ENCODE measurements around the gene CDK13.

The CDK13 gene

DNA sequence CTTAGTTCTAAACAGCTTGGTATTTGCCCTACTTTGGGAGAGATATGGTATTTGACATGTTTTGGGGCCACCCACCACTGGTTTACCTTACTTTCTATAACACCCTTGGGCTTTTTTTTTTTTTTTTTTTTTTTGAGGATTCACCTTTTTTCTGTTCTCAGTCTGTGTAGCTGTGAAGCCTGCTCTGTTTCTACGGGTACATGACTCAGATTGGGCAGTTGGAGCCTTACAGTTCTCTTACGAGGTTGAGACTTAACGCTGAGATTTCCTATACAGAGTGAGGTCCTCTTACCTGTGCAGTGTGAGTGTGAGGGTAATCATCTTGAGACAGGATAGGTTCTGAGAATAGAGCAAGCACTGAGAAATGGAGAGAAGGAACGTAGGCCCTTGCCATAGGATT, 77.5 kb downstream of the CDK13 start:
- Histone ChIP-seq H3K4me3 (ENCODE audit: low read depth, low read length) (no peak overlapping the region), H3K9ac (ENCODE audit: low read depth, low read length) (no peak overlapping the region), H3K27me3 (ENCODE audit: control insufficient read depth, insufficient read depth, low read length) (no peaks in the 10 kb centered on the region), H3K9me3 (ENCODE audit: control insufficient read depth, insufficient read depth, low read length) (no peaks in the 10 kb centered on the region), H3K36me3 (ENCODE audit: control insufficient read depth, insufficient read depth, low read length) (no peaks in the 10 kb centered on the region), H3K4me1 (ENCODE audit: control insufficient read depth, insufficient read depth, low read length) (no peaks in the 10 kb centered on the region)

DNA sequence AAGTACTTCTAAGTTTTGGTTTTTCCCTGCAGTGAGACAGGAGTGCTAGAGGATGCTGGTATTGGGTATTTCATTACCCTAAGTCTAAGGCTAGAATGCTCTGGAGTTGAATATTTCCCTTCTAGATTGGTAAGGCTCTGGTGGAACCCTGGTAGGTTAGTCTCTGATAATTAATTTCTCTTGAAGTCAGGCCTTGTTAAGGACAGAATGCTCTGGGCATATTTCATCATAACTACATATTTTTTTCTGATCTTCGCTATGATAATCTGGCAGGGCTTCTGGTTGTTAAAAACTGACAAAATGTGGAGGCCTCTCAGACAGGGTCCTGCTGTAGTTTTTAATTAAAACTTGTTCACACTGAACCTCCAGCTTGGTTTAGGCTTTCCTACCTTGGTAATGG, 83.8 kb downstream of the CDK13 start:
- Histone ChIP-seq H3K36me3 (ENCODE audit: control insufficient read depth, insufficient read depth, low read length) (no peaks in the 10 kb centered on the region), H3K9ac (ENCODE audit: low read depth, low read length) (no peak overlapping the region), H3K4me3 (ENCODE audit: low read depth, low read length) (no peak overlapping the region), H3K27me3 (ENCODE audit: control insufficient read depth, insufficient read depth, low read length) (no peaks in the 10 kb centered on the region), H3K9me3 (ENCODE audit: control insufficient read depth, insufficient read depth, low read length) (no peaks in the 10 kb centered on the region), H3K4me1 (ENCODE audit: control insufficient read depth, insufficient read depth, low read length) (no peaks in the 10 kb centered on the region)

DNA sequence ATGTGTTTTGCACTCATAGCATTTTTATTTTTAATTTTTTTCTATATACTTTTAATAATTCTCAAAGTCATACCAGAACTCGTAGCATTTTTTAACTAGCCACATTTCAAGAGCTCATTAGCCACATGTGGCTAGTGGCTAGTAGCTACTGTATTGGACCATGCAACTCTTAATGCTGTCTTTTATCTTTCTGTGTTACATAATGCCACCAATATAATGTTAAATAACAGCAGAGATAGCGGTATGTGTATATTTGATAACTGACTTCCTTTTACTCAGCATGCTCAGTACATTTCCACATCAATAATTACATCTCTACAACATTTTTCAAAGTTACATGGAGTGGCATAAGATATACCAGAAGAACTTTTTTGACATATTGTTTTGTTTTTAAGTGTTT, 91.4 kb downstream of the CDK13 start:
- Histone ChIP-seq H3K4me3 (ENCODE audit: low read depth, low read length) (no peak overlapping the region), H3K36me3 (ENCODE audit: control insufficient read depth, insufficient read depth, low read length) (no peaks in the 10 kb centered on the region), H3K4me1 (ENCODE audit: control insufficient read depth, insufficient read depth, low read length) (no peaks in the 10 kb centered on the region), H3K9me3 (ENCODE audit: control insufficient read depth, insufficient read depth, low read length) (no peaks in the 10 kb centered on the region), H3K9ac (ENCODE audit: low read depth, low read length) (no peak overlapping the region), H3K27me3 (ENCODE audit: control insufficient read depth, insufficient read depth, low read length) (no peaks in the 10 kb centered on the region)

DNA sequence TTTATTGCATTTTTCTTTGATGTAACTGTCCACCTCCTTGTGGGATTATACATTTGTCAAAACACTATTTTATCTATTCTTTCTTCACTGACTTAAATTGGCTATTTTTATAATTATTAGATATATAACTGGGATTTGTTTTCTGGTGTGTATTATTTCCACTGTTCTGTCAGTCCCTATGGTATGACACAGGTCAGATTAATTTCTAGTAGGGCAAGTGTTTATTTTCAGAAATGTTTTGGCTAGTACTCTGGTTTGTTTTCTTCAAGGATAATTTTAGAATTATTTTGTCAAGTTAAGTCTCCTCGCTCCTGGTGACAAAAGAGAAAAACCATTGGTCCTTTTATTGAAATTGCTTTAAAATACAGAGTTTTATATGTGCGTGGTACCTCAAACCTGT, 93.1 kb downstream of the CDK13 start:
- Histone ChIP-seq H3K36me3 (ENCODE audit: control insufficient read depth, insufficient read depth, low read length) (no peaks in the 10 kb centered on the region), H3K4me1 (ENCODE audit: control insufficient read depth, insufficient read depth, low read length) (no peaks in the 10 kb centered on the region), H3K9ac (ENCODE audit: low read depth, low read length) (no peak overlapping the region), H3K9me3 (ENCODE audit: control insufficient read depth, insufficient read depth, low read length) (no peaks in the 10 kb centered on the region), H3K4me3 (ENCODE audit: low read depth, low read length) (no peak overlapping the region), H3K27me3 (ENCODE audit: control insufficient read depth, insufficient read depth, low read length) (no peaks in the 10 kb centered on the region)

DNA sequence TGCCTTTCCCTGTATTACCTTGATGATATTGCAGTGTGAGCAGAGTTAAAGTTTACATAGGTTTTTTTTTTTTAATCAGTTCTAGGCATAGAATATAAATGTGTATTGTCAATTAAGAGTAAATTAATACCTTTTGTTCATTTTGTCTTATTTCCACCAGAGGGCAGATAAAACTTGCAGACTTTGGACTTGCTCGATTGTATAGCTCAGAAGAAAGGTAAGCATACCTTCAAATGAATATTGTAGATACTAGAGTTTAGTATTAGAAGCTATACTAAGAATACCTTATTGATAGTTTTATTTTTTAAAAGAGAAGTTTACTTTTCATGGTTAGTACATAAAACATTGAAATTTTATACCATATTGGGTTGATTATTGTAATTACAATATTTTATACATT, 97.6 kb downstream of the CDK13 start:
- Histone ChIP-seq H3K27me3 (ENCODE audit: control insufficient read depth, insufficient read depth, low read length) (no peaks in the 10 kb centered on the region), H3K9ac (ENCODE audit: low read depth, low read length) (no peak overlapping the region), H3K4me1 (ENCODE audit: control insufficient read depth, insufficient read depth, low read length) (no peaks in the 10 kb centered on the region), H3K4me3 (ENCODE audit: low read depth, low read length) (no peak overlapping the region), H3K36me3 (ENCODE audit: control insufficient read depth, insufficient read depth, low read length) (no peaks in the 10 kb centered on the region), H3K9me3 (ENCODE audit: control insufficient read depth, insufficient read depth, low read length) (no peaks in the 10 kb centered on the region)

DNA sequence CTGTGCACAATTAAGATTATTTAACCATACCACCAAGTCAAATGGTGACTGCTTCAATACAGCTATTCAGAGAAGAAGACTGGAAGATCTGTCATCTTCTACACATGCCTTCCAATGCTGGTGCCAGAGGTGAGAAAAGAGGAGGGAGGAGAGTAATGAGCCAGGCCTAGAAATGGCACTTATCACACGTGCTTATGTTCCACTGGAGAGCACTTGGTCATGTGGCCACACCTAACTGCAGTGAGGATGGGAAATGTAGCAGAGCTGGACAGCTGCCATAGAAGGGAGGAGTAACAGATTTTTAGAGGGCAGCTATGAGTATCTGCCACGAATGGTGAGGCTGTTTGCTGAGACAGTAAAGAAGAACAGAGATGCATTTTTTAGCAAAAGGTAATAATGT, 107.2 kb downstream of the CDK13 start:
- H3K27me3 ChIP-seq (ENCODE audit: control insufficient read depth, insufficient read depth, low read length) = no peaks in the 10 kb centered on the region
- no peaks in the 10 kb centered on the region for H3K36me3 ChIP-seq (ENCODE audit: control insufficient read depth, insufficient read depth, low read length)
- no peak overlapping the region for H3K4me3 ChIP-seq (ENCODE audit: low read depth, low read length)
- no peaks in the 10 kb centered on the region for H3K9me3 ChIP-seq (ENCODE audit: control insufficient read depth, insufficient read depth, low read length)
- no peaks in the 10 kb centered on the region for H3K4me1 ChIP-seq (ENCODE audit: control insufficient read depth, insufficient read depth, low read length)
- H3K9ac ChIP-seq (ENCODE audit: low read depth, low read length) = no peak overlapping the region

DNA sequence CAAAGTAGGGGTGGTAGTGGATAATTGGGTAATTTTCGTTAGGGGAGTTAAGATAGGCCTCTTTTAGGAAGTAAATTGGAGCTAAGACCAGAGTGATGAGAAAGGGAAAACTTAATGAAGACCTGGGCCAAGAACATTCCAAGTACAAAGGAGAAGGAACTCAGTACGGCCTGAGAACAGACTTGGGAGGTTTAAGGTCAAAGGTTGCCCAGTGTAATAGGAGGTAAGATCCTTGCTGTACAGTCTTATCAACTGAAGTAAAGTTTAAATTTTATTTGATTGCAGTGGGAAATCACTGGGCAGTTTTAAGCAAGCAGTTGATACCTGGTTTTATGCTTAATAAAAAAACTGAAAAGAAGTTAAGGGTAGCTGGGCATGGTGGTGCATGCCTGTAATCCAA, 108.0 kb downstream of the CDK13 start:
- no peaks in the 10 kb centered on the region for H3K9me3 ChIP-seq (ENCODE audit: control insufficient read depth, insufficient read depth, low read length)
- H3K27me3 ChIP-seq (ENCODE audit: control insufficient read depth, insufficient read depth, low read length) = no peaks in the 10 kb centered on the region
- peaks cover 3% of the 10 kb centered on the region for H3K36me3 ChIP-seq (ENCODE audit: control insufficient read depth, insufficient read depth, low read length)
- no peak overlapping the region for H3K4me3 ChIP-seq (ENCODE audit: low read depth, low read length)
- no peaks in the 10 kb centered on the region for H3K4me1 ChIP-seq (ENCODE audit: control insufficient read depth, insufficient read depth, low read length)
- no peak overlapping the region for H3K9ac ChIP-seq (ENCODE audit: low read depth, low read length)

DNA sequence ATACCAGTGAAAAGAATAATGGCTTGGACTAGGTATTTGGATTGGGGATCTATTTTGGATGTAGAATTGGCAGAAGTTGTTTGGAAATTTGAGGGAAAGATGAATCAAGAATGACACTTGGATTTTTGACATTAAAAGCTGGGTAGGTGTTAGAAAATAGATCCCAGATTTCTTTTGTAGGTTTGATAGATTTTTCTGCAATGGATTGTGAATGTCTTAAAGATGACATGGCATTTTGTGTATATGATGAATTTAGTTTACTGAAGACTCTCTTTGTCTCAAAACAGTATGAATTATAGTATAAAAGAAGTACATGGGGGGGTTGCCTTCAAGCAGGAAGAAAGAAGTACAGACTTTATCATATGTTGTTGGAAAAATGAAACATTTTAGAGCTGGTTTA, 108.6 kb downstream of the CDK13 start:
- Histone ChIP-seq H3K4me3 (ENCODE audit: low read depth, low read length) (no peak overlapping the region), H3K9ac (ENCODE audit: low read depth, low read length) (no peak overlapping the region), H3K36me3 (ENCODE audit: control insufficient read depth, insufficient read depth, low read length) (peaks cover 4% of the 10 kb centered on the region), H3K9me3 (ENCODE audit: control insufficient read depth, insufficient read depth, low read length) (no peaks in the 10 kb centered on the region), H3K27me3 (ENCODE audit: control insufficient read depth, insufficient read depth, low read length) (no peaks in the 10 kb centered on the region), H3K4me1 (ENCODE audit: control insufficient read depth, insufficient read depth, low read length) (no peaks in the 10 kb centered on the region)

DNA sequence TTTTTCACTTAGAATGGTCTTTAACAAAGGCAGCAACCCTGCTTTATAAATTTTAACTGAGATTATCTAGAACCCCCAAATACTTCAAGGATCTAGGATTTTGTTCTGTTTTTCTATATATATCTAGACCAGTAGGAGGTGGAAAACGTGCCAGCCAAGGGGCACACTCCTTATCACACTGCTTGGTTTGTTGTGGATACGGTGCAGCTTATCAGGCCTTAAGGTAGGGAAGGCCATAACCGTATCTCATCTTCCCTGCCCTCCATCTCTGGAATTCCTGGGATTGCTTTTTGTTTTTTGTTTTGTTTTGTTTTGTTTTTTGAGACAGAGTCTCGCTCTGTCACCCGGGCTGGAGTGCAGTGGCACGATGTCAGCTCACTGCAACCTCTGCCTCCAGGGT, 109.0 kb downstream of the CDK13 start:
- H3K4me1 ChIP-seq (ENCODE audit: control insufficient read depth, insufficient read depth, low read length) = no peaks in the 10 kb centered on the region
- H3K9me3 ChIP-seq (ENCODE audit: control insufficient read depth, insufficient read depth, low read length) = no peaks in the 10 kb centered on the region
- H3K36me3 ChIP-seq (ENCODE audit: control insufficient read depth, insufficient read depth, low read length) = peaks cover 4% of the 10 kb centered on the region

DNA sequence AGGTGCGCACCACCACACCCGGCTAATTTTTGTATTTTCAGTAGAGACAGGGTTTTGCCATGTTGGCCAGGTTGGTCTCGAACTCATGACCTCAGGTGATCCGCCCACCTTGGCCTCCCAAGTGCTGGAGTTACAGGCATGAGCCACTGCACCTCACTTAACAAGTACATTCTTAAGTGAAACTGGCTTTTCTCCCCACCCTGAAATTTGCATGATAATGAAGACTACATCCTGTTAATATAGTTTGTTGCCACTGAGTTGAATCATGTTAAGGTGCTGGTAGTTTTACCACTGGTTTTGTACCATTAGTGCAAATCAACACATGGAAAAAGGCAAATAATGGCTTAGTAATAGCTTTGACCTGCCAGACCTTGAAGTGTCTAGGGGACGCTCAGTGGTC, 122.2 kb downstream of the CDK13 start:
- Histone ChIP-seq H3K9ac (ENCODE audit: low read depth, low read length) (no peak overlapping the region), H3K4me1 (ENCODE audit: control insufficient read depth, insufficient read depth, low read length) (no peaks in the 10 kb centered on the region), H3K4me3 (ENCODE audit: low read depth, low read length) (no peak overlapping the region), H3K9me3 (ENCODE audit: control insufficient read depth, insufficient read depth, low read length) (no peaks in the 10 kb centered on the region), H3K27me3 (ENCODE audit: control insufficient read depth, insufficient read depth, low read length) (no peaks in the 10 kb centered on the region), H3K36me3 (ENCODE audit: control insufficient read depth, insufficient read depth, low read length) (no peaks in the 10 kb centered on the region)

More for the DNA sequence above, 109.0 kb downstream of the CDK13 start:
- Histone ChIP-seq H3K4me3 (ENCODE audit: low read depth, low read length) (no peak overlapping the region), H3K27me3 (ENCODE audit: control insufficient read depth, insufficient read depth, low read length) (no peaks in the 10 kb centered on the region), H3K9ac (ENCODE audit: low read depth, low read length) (no peak overlapping the region)

DNA sequence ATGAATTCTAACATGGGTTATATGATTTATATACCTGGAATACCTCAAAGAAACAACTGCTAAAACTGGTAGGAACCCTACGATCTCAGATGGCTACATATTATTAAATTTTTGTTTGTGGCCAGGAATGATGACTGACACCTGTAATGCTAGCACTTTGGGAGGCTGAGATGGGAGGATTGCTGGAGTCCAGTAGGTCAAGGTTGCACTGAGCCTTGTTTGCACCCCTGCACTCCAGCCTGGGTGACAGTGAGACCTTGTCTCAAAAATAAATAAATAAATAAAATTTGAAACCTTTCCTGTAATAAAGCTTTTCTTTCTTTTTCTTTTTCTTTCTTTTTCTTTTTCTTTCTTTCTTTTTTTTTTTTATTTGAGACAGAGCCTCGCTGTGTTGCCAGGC, 123.2 kb downstream of the CDK13 start:
- H3K27me3 ChIP-seq (ENCODE audit: control insufficient read depth, insufficient read depth, low read length) = no peaks in the 10 kb centered on the region
- H3K9ac ChIP-seq (ENCODE audit: low read depth, low read length) = no peak overlapping the region
- H3K9me3 ChIP-seq (ENCODE audit: control insufficient read depth, insufficient read depth, low read length) = no peaks in the 10 kb centered on the region
- no peak overlapping the region for H3K4me3 ChIP-seq (ENCODE audit: low read depth, low read length)
- no peaks in the 10 kb centered on the region for H3K36me3 ChIP-seq (ENCODE audit: control insufficient read depth, insufficient read depth, low read length)
- H3K4me1 ChIP-seq (ENCODE audit: control insufficient read depth, insufficient read depth, low read length) = no peaks in the 10 kb centered on the region

DNA sequence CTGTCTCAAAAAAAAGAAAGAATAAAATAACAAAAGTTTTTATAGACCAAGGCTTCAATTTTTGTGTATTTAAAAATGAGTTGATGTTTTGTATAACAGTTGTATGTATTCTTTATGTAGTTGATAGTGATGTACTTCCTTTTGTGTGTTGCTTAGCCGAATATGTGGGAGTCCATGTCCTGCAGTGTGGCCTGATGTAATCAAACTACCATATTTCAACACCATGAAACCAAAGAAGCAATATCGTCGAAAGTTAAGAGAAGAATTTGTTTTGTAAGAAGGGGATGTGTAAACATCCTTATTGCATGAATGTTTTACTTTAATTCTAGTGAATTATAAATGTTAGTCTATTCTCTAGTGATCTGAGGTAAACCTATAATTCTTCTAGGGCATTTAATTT, 127.8 kb downstream of the CDK13 start:
- no peaks in the 10 kb centered on the region for H3K27me3 ChIP-seq (ENCODE audit: control insufficient read depth, insufficient read depth, low read length)
- H3K4me3 ChIP-seq (ENCODE audit: low read depth, low read length) = no peak overlapping the region
- no peak overlapping the region for H3K9ac ChIP-seq (ENCODE audit: low read depth, low read length)
- H3K36me3 ChIP-seq (ENCODE audit: control insufficient read depth, insufficient read depth, low read length) = no peaks in the 10 kb centered on the region
- no peaks in the 10 kb centered on the region for H3K4me1 ChIP-seq (ENCODE audit: control insufficient read depth, insufficient read depth, low read length)
- H3K9me3 ChIP-seq (ENCODE audit: control insufficient read depth, insufficient read depth, low read length) = no peaks in the 10 kb centered on the region

DNA sequence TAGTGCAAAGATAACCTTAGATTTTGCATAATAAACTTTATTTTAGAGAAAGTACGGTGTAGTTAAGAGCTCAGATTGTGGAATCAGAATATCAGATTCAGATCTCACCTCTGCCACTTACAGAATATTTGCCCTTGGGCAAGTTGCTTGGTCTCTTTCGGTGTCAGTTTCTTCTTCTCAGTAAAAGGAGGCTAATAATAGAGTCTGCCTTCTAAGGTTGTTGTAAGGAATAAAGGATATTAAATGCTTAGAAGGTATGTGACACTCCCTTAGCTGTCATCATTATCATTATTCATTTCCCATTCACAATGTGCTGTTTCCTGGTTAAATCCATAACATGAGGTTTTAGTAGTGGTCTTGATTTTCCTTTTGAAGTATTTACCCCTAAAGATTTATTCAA, 142.1 kb downstream of the CDK13 start:
- Histone ChIP-seq H3K4me1 (ENCODE audit: control insufficient read depth, insufficient read depth, low read length) (peaks cover 14% of the 10 kb centered on the region), H3K27me3 (ENCODE audit: control insufficient read depth, insufficient read depth, low read length) (no peaks in the 10 kb centered on the region), H3K36me3 (ENCODE audit: control insufficient read depth, insufficient read depth, low read length) (peaks cover 17% of the 10 kb centered on the region), H3K4me3 (ENCODE audit: low read depth, low read length) (no peak overlapping the region), H3K9ac (ENCODE audit: low read depth, low read length) (no peak overlapping the region), H3K9me3 (ENCODE audit: control insufficient read depth, insufficient read depth, low read length) (no peaks in the 10 kb centered on the region)

Measured in iPS-15b (cell line).